HG03139 (cell line): ENCODE measurements around the gene NXN.
"Not testable (repeated sequence)": the region's sequence is repeated elsewhere in the genome, so short reads cannot be mapped to it uniquely, and the experiment has no call there.

ENCODE experiments used
- ATAC-seq: cut with Tn5 transposase; IDR thresholded peaks from one replicate; pipeline ENCODE4 v1.9.1; 2021; ENCODE audit not compliant: unreplicated experiment

NXN gene

GRCh38 chr17:804541-805435, 174.8 kb downstream of the NXN start:
- ATAC-seq, result no peak

GRCh38 chr17:802901-803881, 176.4 kb downstream of the NXN start:
- ATAC-seq, result no peak

GRCh38 chr17:802481-802880, 177.1 kb downstream of the NXN start:
- no peak for ATAC-seq

GRCh38 chr17:801660-802059, 177.9 kb downstream of the NXN start:
- no peak for ATAC-seq

GRCh38 chr17:800446-801242, 178.9 kb downstream of the NXN start:
- no peak for ATAC-seq

GRCh38 chr17:799261-799660, 180.3 kb downstream of the NXN start:
- ATAC-seq, result no peak

- no peak for ATAC-seq
These were observed 181.3 kb downstream of the NXN start for GRCh38 chr17:798246-798645.

- no peak for ATAC-seq
These were observed 182.2 kb downstream of the NXN start for GRCh38 chr17:797236-797840.

GRCh38 chr17:796609-797008, 183.0 kb downstream of the NXN start:
- no peak for ATAC-seq

- ATAC-seq, result no peak
These were observed 183.9 kb downstream of the NXN start for GRCh38 chr17:795721-796120.

GRCh38 chr17:795276-795675, 184.3 kb downstream of the NXN start:
- no peak for ATAC-seq

- ATAC-seq, result no peak
These were observed 184.7 kb downstream of the NXN start for GRCh38 chr17:794876-795275.

GRCh38 chr17:792277-792676, 187.3 kb downstream of the NXN start:
- no peak for ATAC-seq

GRCh38 chr17:791829-792228, 187.7 kb downstream of the NXN start:
- ATAC-seq, result no peak

- not testable (repeated sequence) for ATAC-seq
These were observed 188.7 kb downstream of the NXN start for GRCh38 chr17:790874-791247.

- ATAC-seq, result not testable (repeated sequence)
These were observed 189.4 kb downstream of the NXN start for GRCh38 chr17:789931-790873.

- ATAC-seq, result no peak
These were observed 190.3 kb downstream of the NXN start for GRCh38 chr17:789160-789840.

GRCh38 chr17:788551-788950, 191.0 kb downstream of the NXN start:
- ATAC-seq, result no peak
